CD14-positive monocyte (primary cell): ENCODE measurements around the gene TMEM44. TPM values are rescaled to one million over a fixed set of nuclear protein-coding genes. Genes with fewer than 3 reads are reported as not detected.

Experiments used
- DNase-seq, 3 donors: peaks; one replicate each; pipeline ENCODE4 v3.0.0-alpha.2; 2011 to 2022
- H2AFZ ChIP-seq: 2 replicates; pipeline ENCODE4 v1.6.0; 2012; ENCODE audit warnings: mild to moderate bottlenecking, low read depth, low read length, inconsistent platforms; ENCODE audit not compliant: insufficient read depth, poor library complexity, severe bottlenecking
- H3K27ac ChIP-seq, 2 donors: 1 replicate in 1 of 2; 2 replicates in 1 of 2; pipeline ENCODE4 v1.5.1; 2012 to 2013; ENCODE audit warnings: low read length in 2 of 2, control low read depth in 1 of 2, inconsistent platforms in 1 of 2, low read depth in 1 of 2, mild to moderate bottlenecking in 1 of 2
- H3K27me3 ChIP-seq, 2 donors: one replicate each; pipeline versions ENCODE4 v1.6.0 to v1.6.1; 2011 to 2013; ENCODE audit warnings: low read length in 2 of 2; ENCODE audit not compliant: control insufficient read depth in 2 of 2, insufficient read depth in 2 of 2
- H3K36me3 ChIP-seq, 2 donors: replicated peaks in 1 of 2; 1 replicate in 1 of 2; 2 replicates in 1 of 2; pipeline versions ENCODE4 v1.5.1 to v1.6.1; 2012 to 2013; ENCODE audit warnings: low read length in 2 of 2, control low read depth in 1 of 2, inconsistent platforms in 1 of 2, mild to moderate bottlenecking in 1 of 2; ENCODE audit not compliant: insufficient read depth in 2 of 2, control insufficient read depth in 1 of 2
- H3K4me1 ChIP-seq, 2 donors: 1 replicate in 1 of 2; 2 replicates in 1 of 2; pipeline versions ENCODE4 v1.5.1 to v1.6.1; 2012 to 2013; ENCODE audit warnings: low read length in 2 of 2, control low read depth in 1 of 2, inconsistent platforms in 1 of 2, mild to moderate bottlenecking in 1 of 2, moderate library complexity in 1 of 2; ENCODE audit not compliant: insufficient read depth in 2 of 2, control insufficient read depth in 1 of 2
- H3K4me2 ChIP-seq: replicated peaks from 2 replicates; pipeline ENCODE3; 2012; ENCODE audit warnings: low read length, moderate library complexity, mild to moderate bottlenecking; ENCODE audit not compliant: poor library complexity, severe bottlenecking; ENCODE audit errors: extremely low read depth
- H3K4me3 ChIP-seq, 3 experiments: fragments of 200-600 bp in 1 of 3; sonication (generic) in 1 of 3; replicated peaks in 1 of 3; 1 replicate in 2 of 3; 2 replicates in 1 of 3; pipeline ENCODE4 v1.5.1; 2011 to 2013; ENCODE audit warnings: low read length in 3 of 3, mild to moderate bottlenecking in 3 of 3, control low read depth in 2 of 3, low read depth in 2 of 3, inconsistent platforms in 1 of 3, moderate library complexity in 1 of 3
- H3K79me2 ChIP-seq: 2 replicates; pipeline ENCODE4 v1.6.0; 2012; ENCODE audit warnings: mild to moderate bottlenecking, control low read depth, inconsistent platforms, low read length, moderate library complexity; ENCODE audit not compliant: insufficient read depth
- H3K9ac ChIP-seq: 2 replicates; pipeline ENCODE4 v1.6.0; 2017; ENCODE audit warnings: low read length, mild to moderate bottlenecking; ENCODE audit not compliant: insufficient read depth, poor library complexity, severe bottlenecking
- H3K9me3 ChIP-seq, 2 donors: replicated peaks in 1 of 2; 1 replicate in 1 of 2; 2 replicates in 1 of 2; pipeline versions ENCODE4 v1.5.1 to v1.6.1; 2012 to 2013; ENCODE audit warnings: low read length in 2 of 2, control low read depth in 1 of 2; ENCODE audit not compliant: control insufficient read depth in 1 of 2, insufficient read depth in 1 of 2
- H4K20me1 ChIP-seq: 2 replicates; pipeline ENCODE4 v1.6.0; 2012; ENCODE audit warnings: mild to moderate bottlenecking, low read length, control low read depth, moderate library complexity; ENCODE audit not compliant: insufficient read depth
- H3K27ac Mint-ChIP-seq, 7 donors: one replicate each; pipeline ENCODE4 v1.8.0; 2020; ENCODE audit warnings: mild to moderate bottlenecking in 7 of 7, mixed read lengths in 7 of 7, moderate library complexity in 6 of 7, inconsistent platforms in 2 of 7
- H3K27me3 Mint-ChIP-seq, 3 donors: one replicate each; pipeline ENCODE4 v1.8.0; 2021 to 2022; ENCODE audit warnings: low read depth in 3 of 3, mild to moderate bottlenecking in 3 of 3, mixed read lengths in 3 of 3, moderate library complexity in 3 of 3, inconsistent platforms in 1 of 3
- H3K36me3 Mint-ChIP-seq, 2 donors: one replicate each; pipeline ENCODE4 v1.8.0; 2020; ENCODE audit warnings: mixed read lengths in 2 of 2, inconsistent platforms in 1 of 2, mild to moderate bottlenecking in 1 of 2
- H3K4me1 Mint-ChIP-seq: one replicate; pipeline ENCODE4 v1.8.0; 2020; ENCODE audit warnings: mild to moderate bottlenecking, mixed read lengths
- H3K4me3 Mint-ChIP-seq, 2 donors: one replicate each; pipeline ENCODE4 v1.8.0; 2020; ENCODE audit warnings: mild to moderate bottlenecking in 2 of 2, mixed read lengths in 2 of 2, moderate library complexity in 1 of 2
- H3K9me3 Mint-ChIP-seq, 7 donors: one replicate each; pipeline ENCODE4 v1.8.0; 2020 to 2022; ENCODE audit warnings: mixed read lengths in 7 of 7, mild to moderate bottlenecking in 6 of 7, moderate library complexity in 6 of 7, inconsistent platforms in 2 of 7
- CTCF ChIP-seq: fragments of 200-600 bp; IDR thresholded peaks from one replicate; pipeline ENCODE4 v1.8.0; 2022; ENCODE audit warnings: antibody characterized with exemption, mild to moderate bottlenecking
- WGBS: methylation state at CpG from one replicate; pipeline ENCODE4 v1.1.5; 2013; ENCODE audit warnings: missing lambda C conversion rate; ENCODE audit not compliant: insufficient coverage; 5-methylcytosine and 5-hydroxymethylcytosine counted together
- intact Hi-C, 2 donors: fragments of 100-400 bp; cut with micrococcal nuclease; formaldehyde crosslinking; loops; one replicate each; pipeline versions ENCODE4 v1.15.0 to v1.15.1; 2023
- polyA plus RNA-seq, 3 donors: library from polyadenylated mRNA; depleted of rRNA in 1 of 3; unstranded in 2 of 3; stranded (reverse) in 1 of 3; fragments of 300-500 nt in 2 of 3; fragments of >200 nt in 1 of 3; fragmentation: Illumina TruSeq in 2 of 3; gene quantifications; 1 replicate in 2 of 3; 2 replicates in 1 of 3; pipeline ENCODE4 v1.2.3, GENCODE V29; 2012 to 2021

TMEM44 gene
- polyA plus RNA-seq, 3 donors = 0.68 TPM; not detected in 2

- H3K9ac ChIP-seq = no peak overlapping the region
- no peaks in the 10 kb centered on the region for H4K20me1 ChIP-seq
- H3K79me2 ChIP-seq = peaks cover 20% of the 10 kb centered on the region
- no peaks in the 10 kb centered on the region for H3K27me3 ChIP-seq
- peaks cover 0 to 6% (median 0%) of the 10 kb centered on the region in 7 donors for H3K9me3 Mint-ChIP-seq
- no peak overlapping the region for H3K4me3 ChIP-seq
- H2AFZ ChIP-seq = no peak overlapping the region
- H3K36me3 Mint-ChIP-seq = peaks cover 7 to 16% of the 10 kb centered on the region in 2 donors
- H3K4me1 Mint-ChIP-seq = peaks cover 37% of the 10 kb centered on the region
- no peak for TF ChIP-seq CTCF
- H3K36me3 ChIP-seq = no peaks in the 10 kb centered on the region
- no peak overlapping the region for H3K4me2 ChIP-seq
- no peaks in the 10 kb centered on the region for H3K9me3 ChIP-seq
- H3K27me3 Mint-ChIP-seq = peaks cover 0 to 1% (median 0%) of the 10 kb centered on the region in 3 donors
- DNase-seq = no peak
- peaks cover 32 to 43% of the 10 kb centered on the region in 2 donors for H3K4me1 ChIP-seq
- H3K4me3 Mint-ChIP-seq = no peak overlapping the region
- peak overlapping the region; percentile 95 to 100 (median 99) for H3K27ac Mint-ChIP-seq
- H3K27ac ChIP-seq = peak overlapping the region in 1 of 2 donors; percentile 41
- intact Hi-C loops = loop anchor here in 1 of 2 donors (5.0 to 10.0 kb wide), 2 partner anchors 99 to 1319 kb away; partner anchors contain the start of genes ATP13A3 and TNK2
- 93% methylated on average over 4 of the region's 5 CpGs for WGBS
These were observed 47.3 kb downstream of the TMEM44 start for GRCh38 chr3:194585880-194586281.

GRCh38 chr3:194584866-194585265 lies 48.4 kb downstream of the TMEM44 start:
- no peak for TF ChIP-seq CTCF
- Histone ChIP-seq H3K9ac (no peak overlapping the region), H3K4me1 (peaks cover 32 to 43% of the 10 kb centered on the region in 2 donors), H3K27me3 (no peaks in the 10 kb centered on the region), H3K36me3 (no peaks in the 10 kb centered on the region), H2AFZ (no peak overlapping the region), H3K27ac (peak overlapping the region; percentile 11 to 97), H4K20me1 (no peaks in the 10 kb centered on the region), H3K4me2 (peak overlapping the region; percentile 93), H3K79me2 (peaks cover 20% of the 10 kb centered on the region), H3K9me3 (no peaks in the 10 kb centered on the region), H3K4me3 (peak overlapping the region in 2 of 3 experiments; percentile 94 to 96)
- intact Hi-C loops = loop anchor here in 1 of 2 donors (5.0 to 10.0 kb wide), 2 partner anchors 98 to 1320 kb away; partner anchors contain the start of genes ATP13A3 and TNK2
- no CpG with 5 or more reads among the region's 1 CpG for WGBS
- Mint-ChIP-seq H3K4me1 (peaks cover 37% of the 10 kb centered on the region), H3K27me3 (peaks cover 0 to 1% (median 0%) of the 10 kb centered on the region in 3 donors), H3K4me3 (peak overlapping the region; percentile 86 to 94), H3K27ac (peak overlapping the region; percentile 97 to 100 (median 99)), H3K9me3 (peaks cover 0 to 6% (median 0%) of the 10 kb centered on the region in 7 donors), H3K36me3 (peaks cover 7 to 15% of the 10 kb centered on the region in 2 donors)
- DNase-seq = peak; percentile 63 to 84 (median 83)
